Measurements from ENCODE around the gene GLG1.

GLG1 gene

GRCh38 chr16:74480150-74481029 lies 126.5 kb downstream of the GLG1 start:
- Mint-ChIP-seq H3K9me3 (no peaks in the 10 kb centered on the region), H3K4me3 (no peak overlapping the region), H3K27ac (no peak overlapping the region), H3K4me1 (ENCODE audit: low read depth) (no peaks in the 10 kb centered on the region), H3K36me3 (ENCODE audit: low read depth) (peaks cover 94% of the 10 kb centered on the region), H3K27me3 (no peaks in the 10 kb centered on the region)
- intact Hi-C loops (cut with micrococcal nuclease), result no loop called here

GRCh38 chr16:74477226-74477625 lies 129.7 kb downstream of the GLG1 start:
- no peaks in the 10 kb centered on the region for H3K27me3 Mint-ChIP-seq
- H3K36me3 Mint-ChIP-seq (ENCODE audit: low read depth), result peaks cover 92% of the 10 kb centered on the region
- H3K9me3 Mint-ChIP-seq, result no peaks in the 10 kb centered on the region
- H3K4me3 Mint-ChIP-seq, result no peak overlapping the region
- H3K4me1 Mint-ChIP-seq (ENCODE audit: low read depth), result no peaks in the 10 kb centered on the region
- H3K27ac Mint-ChIP-seq, result no peak overlapping the region
- intact Hi-C loops (cut with micrococcal nuclease), result no loop called here

GRCh38 chr16:74474416-74474815 lies 132.5 kb downstream of the GLG1 start:
- H3K9me3 Mint-ChIP-seq, result no peaks in the 10 kb centered on the region
- intact Hi-C loops (cut with micrococcal nuclease), result no loop called here
- no peak overlapping the region for H3K4me3 Mint-ChIP-seq
- H3K27ac Mint-ChIP-seq, result no peak overlapping the region
- H3K36me3 Mint-ChIP-seq (ENCODE audit: low read depth), result peaks cover 98% of the 10 kb centered on the region
- no peaks in the 10 kb centered on the region for H3K4me1 Mint-ChIP-seq (ENCODE audit: low read depth)
- no peaks in the 10 kb centered on the region for H3K27me3 Mint-ChIP-seq

GRCh38 chr16:74472540-74472939 lies 134.4 kb downstream of the GLG1 start:
- intact Hi-C loops (cut with micrococcal nuclease), result no loop called here
- no peak overlapping the region for H3K4me3 Mint-ChIP-seq
- H3K36me3 Mint-ChIP-seq (ENCODE audit: low read depth), result peaks cover 98% of the 10 kb centered on the region
- H3K4me1 Mint-ChIP-seq (ENCODE audit: low read depth), result no peaks in the 10 kb centered on the region
- H3K27ac Mint-ChIP-seq, result no peak overlapping the region
- no peaks in the 10 kb centered on the region for H3K9me3 Mint-ChIP-seq
- no peaks in the 10 kb centered on the region for H3K27me3 Mint-ChIP-seq

- H3K4me1 Mint-ChIP-seq (ENCODE audit: low read depth), result no peaks in the 10 kb centered on the region
- no peaks in the 10 kb centered on the region for H3K27me3 Mint-ChIP-seq
- no peaks in the 10 kb centered on the region for H3K9me3 Mint-ChIP-seq
- no peak overlapping the region for H3K4me3 Mint-ChIP-seq
- H3K27ac Mint-ChIP-seq, result no peak overlapping the region
- intact Hi-C loops (cut with micrococcal nuclease), result no loop called here
- peaks cover 98% of the 10 kb centered on the region for H3K36me3 Mint-ChIP-seq (ENCODE audit: low read depth)
Observed at GRCh38 chr16:74472010-74472409, 134.9 kb downstream of the GLG1 start.

- Mint-ChIP-seq H3K27ac (no peak overlapping the region), H3K9me3 (no peaks in the 10 kb centered on the region), H3K27me3 (no peaks in the 10 kb centered on the region), H3K4me1 (ENCODE audit: low read depth) (no peaks in the 10 kb centered on the region), H3K36me3 (ENCODE audit: low read depth) (peaks cover 98% of the 10 kb centered on the region), H3K4me3 (no peak overlapping the region)
- intact Hi-C loops (cut with micrococcal nuclease), result no loop called here
Observed at GRCh38 chr16:74469946-74470478, 136.9 kb downstream of the GLG1 start.

- intact Hi-C loops (cut with micrococcal nuclease), result no loop called here
- H3K4me3 Mint-ChIP-seq, result no peak overlapping the region
- H3K9me3 Mint-ChIP-seq, result no peaks in the 10 kb centered on the region
- H3K27ac Mint-ChIP-seq, result no peak overlapping the region
- no peaks in the 10 kb centered on the region for H3K4me1 Mint-ChIP-seq (ENCODE audit: low read depth)
- H3K27me3 Mint-ChIP-seq, result no peaks in the 10 kb centered on the region
- peaks cover 98% of the 10 kb centered on the region for H3K36me3 Mint-ChIP-seq (ENCODE audit: low read depth)
Observed at GRCh38 chr16:74468807-74469525, 137.9 kb downstream of the GLG1 start.

- Mint-ChIP-seq H3K36me3 (ENCODE audit: low read depth) (peaks cover 100% of the 10 kb centered on the region), H3K27me3 (no peaks in the 10 kb centered on the region), H3K27ac (no peak overlapping the region), H3K4me1 (ENCODE audit: low read depth) (no peaks in the 10 kb centered on the region), H3K4me3 (no peak overlapping the region), H3K9me3 (no peaks in the 10 kb centered on the region)
- intact Hi-C loops (cut with micrococcal nuclease), result no loop called here
Observed at GRCh38 chr16:74466872-74467271, 140.0 kb downstream of the GLG1 start.

- no peaks in the 10 kb centered on the region for H3K9me3 Mint-ChIP-seq
Observed at GRCh38 chr16:74465851-74466685, 140.8 kb downstream of the GLG1 start.

GRCh38 chr16:74465281-74465680 lies 141.6 kb downstream of the GLG1 start:
- intact Hi-C loops (cut with micrococcal nuclease), result no loop called here
- Mint-ChIP-seq H3K4me3 (no peak overlapping the region), H3K9me3 (no peaks in the 10 kb centered on the region), H3K4me1 (ENCODE audit: low read depth) (no peaks in the 10 kb centered on the region), H3K27me3 (no peaks in the 10 kb centered on the region), H3K36me3 (ENCODE audit: low read depth) (peaks cover 100% of the 10 kb centered on the region), H3K27ac (no peak overlapping the region)

More at GRCh38 chr16:74465851-74466685, 140.8 kb downstream of the GLG1 start:
- Mint-ChIP-seq H3K27me3 (no peaks in the 10 kb centered on the region), H3K4me1 (ENCODE audit: low read depth) (no peaks in the 10 kb centered on the region), H3K4me3 (no peak overlapping the region), H3K27ac (no peak overlapping the region), H3K36me3 (ENCODE audit: low read depth) (peaks cover 100% of the 10 kb centered on the region)
- intact Hi-C loops (cut with micrococcal nuclease), result no loop called here

GRCh38 chr16:74463888-74464287 lies 143.0 kb downstream of the GLG1 start:
- no peaks in the 10 kb centered on the region for H3K4me1 Mint-ChIP-seq (ENCODE audit: low read depth)
- H3K36me3 Mint-ChIP-seq (ENCODE audit: low read depth), result peaks cover 100% of the 10 kb centered on the region
- H3K9me3 Mint-ChIP-seq, result no peaks in the 10 kb centered on the region
- no peaks in the 10 kb centered on the region for H3K27me3 Mint-ChIP-seq
- H3K4me3 Mint-ChIP-seq, result no peak overlapping the region
- no peak overlapping the region for H3K27ac Mint-ChIP-seq
- intact Hi-C loops (cut with micrococcal nuclease), result no loop called here

- no peak overlapping the region for H3K27ac Mint-ChIP-seq
- no peaks in the 10 kb centered on the region for H3K27me3 Mint-ChIP-seq
- H3K4me1 Mint-ChIP-seq (ENCODE audit: low read depth), result peaks cover 6% of the 10 kb centered on the region
- H3K36me3 Mint-ChIP-seq (ENCODE audit: low read depth), result peaks cover 97% of the 10 kb centered on the region
- intact Hi-C loops (cut with micrococcal nuclease), result no loop called here
- H3K4me3 Mint-ChIP-seq, result no peak overlapping the region
- no peaks in the 10 kb centered on the region for H3K9me3 Mint-ChIP-seq
Observed at GRCh38 chr16:74462361-74462760, 144.6 kb downstream of the GLG1 start.

GRCh38 chr16:74461826-74462225 lies 145.1 kb downstream of the GLG1 start:
- Mint-ChIP-seq H3K27ac (no peak overlapping the region), H3K4me1 (ENCODE audit: low read depth) (peaks cover 7% of the 10 kb centered on the region), H3K9me3 (no peaks in the 10 kb centered on the region), H3K27me3 (no peaks in the 10 kb centered on the region), H3K36me3 (ENCODE audit: low read depth) (peaks cover 97% of the 10 kb centered on the region), H3K4me3 (no peak overlapping the region)
- intact Hi-C loops (cut with micrococcal nuclease), result no loop called here
